Mammary epithelial cell (primary cell): ENCODE results near the gene TFB2M.

Experiments
- EZH2 ChIP-seq: IDR thresholded peaks from 2 replicates; pipeline ENCODE4 v1.6.1; 2012; ENCODE audit warnings: low read length, inconsistent platforms, borderline replicate concordance
- TF ChIP-seq, protein P1 (sequence below), 2 donors: IDR thresholded peaks in 1 of 2; conservative IDR thresholded peaks in 1 of 2; 2 replicates each; pipeline ENCODE4 v1.5.1; 2011 to 2012; ENCODE audit warnings: inconsistent platforms in 2 of 2, low read length in 2 of 2, mild to moderate bottlenecking in 2 of 2, control low read depth in 1 of 2, low read depth in 1 of 2; ENCODE audit not compliant: insufficient read depth in 1 of 2; ENCODE audit errors: extremely low read depth in 1 of 2

DNA sequence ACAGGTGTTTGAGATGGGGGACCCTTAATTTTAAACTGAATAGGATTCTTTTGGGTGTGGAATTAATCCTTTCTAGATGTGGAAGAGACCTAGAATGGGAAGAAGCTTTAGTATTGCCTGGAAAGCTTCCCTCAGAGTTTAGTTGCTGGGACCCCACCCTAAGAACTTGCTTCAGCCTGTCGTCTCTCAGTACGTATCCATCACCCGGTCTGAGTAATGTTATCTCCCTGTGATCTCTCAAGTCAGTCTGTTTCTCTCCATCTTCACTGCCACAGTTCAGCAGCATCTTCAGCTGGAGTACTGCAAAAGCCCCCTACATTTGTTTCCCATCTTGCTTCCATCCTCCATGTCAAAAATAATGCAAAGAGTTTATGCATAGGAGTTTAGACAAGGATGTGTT is 29.1 kb upstream of the TFB2M start:
- TF ChIP-seq, protein P1, sequence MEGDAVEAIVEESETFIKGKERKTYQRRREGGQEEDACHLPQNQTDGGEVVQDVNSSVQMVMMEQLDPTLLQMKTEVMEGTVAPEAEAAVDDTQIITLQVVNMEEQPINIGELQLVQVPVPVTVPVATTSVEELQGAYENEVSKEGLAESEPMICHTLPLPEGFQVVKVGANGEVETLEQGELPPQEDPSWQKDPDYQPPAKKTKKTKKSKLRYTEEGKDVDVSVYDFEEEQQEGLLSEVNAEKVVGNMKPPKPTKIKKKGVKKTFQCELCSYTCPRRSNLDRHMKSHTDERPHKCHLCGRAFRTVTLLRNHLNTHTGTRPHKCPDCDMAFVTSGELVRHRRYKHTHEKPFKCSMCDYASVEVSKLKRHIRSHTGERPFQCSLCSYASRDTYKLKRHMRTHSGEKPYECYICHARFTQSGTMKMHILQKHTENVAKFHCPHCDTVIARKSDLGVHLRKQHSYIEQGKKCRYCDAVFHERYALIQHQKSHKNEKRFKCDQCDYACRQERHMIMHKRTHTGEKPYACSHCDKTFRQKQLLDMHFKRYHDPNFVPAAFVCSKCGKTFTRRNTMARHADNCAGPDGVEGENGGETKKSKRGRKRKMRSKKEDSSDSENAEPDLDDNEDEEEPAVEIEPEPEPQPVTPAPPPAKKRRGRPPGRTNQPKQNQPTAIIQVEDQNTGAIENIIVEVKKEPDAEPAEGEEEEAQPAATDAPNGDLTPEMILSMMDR (conservative IDR thresholded peaks at IDR 0.05 in 1 of 2, IDR thresholded peaks at IDR 0.05 in 1 of 2; ENCODE audit: extremely low read depth in 1 of 2, insufficient read depth in 1 of 2, low read depth in 1 of 2, low read length in 2 of 2) = no peak
- TF ChIP-seq EZH2 = no peak
